ENCODE results near the gene PHLPP1. TPM values are rescaled to one million over a fixed set of nuclear protein-coding genes. Genes with fewer than 3 reads are reported as not detected.
A peak's percentile ranks its signal among the peaks of the same experiment; 100 is the strongest.

PHLPP1 gene
- total RNA-seq, 1 donor from 2014 or later = 13.3 TPM

- Mint-ChIP-seq H3K4me3 (ENCODE audit: unreplicated experiment) (no peak overlapping the region), H3K27ac (ENCODE audit: unreplicated experiment) (peak overlapping the region; percentile 51), H3K9me3 (ENCODE audit: unreplicated experiment) (no peaks in the 10 kb centered on the region), H3K4me1 (ENCODE audit: low read depth, unreplicated experiment) (no peaks in the 10 kb centered on the region), H3K36me3 (ENCODE audit: low read depth, unreplicated experiment) (no peaks in the 10 kb centered on the region), H3K27me3 (ENCODE audit: low read depth, unreplicated experiment) (no peaks in the 10 kb centered on the region)
- peaks cover 5% of the 10 kb centered on the region for H3K4me1 ChIP-seq (ENCODE audit: insufficient read depth, low read length)
- H3K27ac ChIP-seq (ENCODE audit: low read depth, low read length) = no peak overlapping the region
- no peak overlapping the region for H3K4me3 ChIP-seq (ENCODE audit: insufficient read depth, low read depth, low read length)
- peaks cover 26% of the 10 kb centered on the region for H3K79me2 ChIP-seq (ENCODE audit: insufficient read depth, low read length)
- no peak overlapping the region for H3K4me2 ChIP-seq (ENCODE audit: low read length)
- no peaks in the 10 kb centered on the region for H3K9me3 ChIP-seq (ENCODE audit: insufficient read depth, low read depth, low read length)
- H4K20me1 ChIP-seq (ENCODE audit: insufficient read depth, low read length) = peaks cover 13% of the 10 kb centered on the region
- H3K27me3 ChIP-seq (ENCODE audit: insufficient read depth, low read length) = no peaks in the 10 kb centered on the region
- no peak for TF ChIP-seq EZH2 (IDR thresholded peaks at IDR 0.05; ENCODE audit: insufficient read depth, low read length)
- TF ChIP-seq, protein P1, sequence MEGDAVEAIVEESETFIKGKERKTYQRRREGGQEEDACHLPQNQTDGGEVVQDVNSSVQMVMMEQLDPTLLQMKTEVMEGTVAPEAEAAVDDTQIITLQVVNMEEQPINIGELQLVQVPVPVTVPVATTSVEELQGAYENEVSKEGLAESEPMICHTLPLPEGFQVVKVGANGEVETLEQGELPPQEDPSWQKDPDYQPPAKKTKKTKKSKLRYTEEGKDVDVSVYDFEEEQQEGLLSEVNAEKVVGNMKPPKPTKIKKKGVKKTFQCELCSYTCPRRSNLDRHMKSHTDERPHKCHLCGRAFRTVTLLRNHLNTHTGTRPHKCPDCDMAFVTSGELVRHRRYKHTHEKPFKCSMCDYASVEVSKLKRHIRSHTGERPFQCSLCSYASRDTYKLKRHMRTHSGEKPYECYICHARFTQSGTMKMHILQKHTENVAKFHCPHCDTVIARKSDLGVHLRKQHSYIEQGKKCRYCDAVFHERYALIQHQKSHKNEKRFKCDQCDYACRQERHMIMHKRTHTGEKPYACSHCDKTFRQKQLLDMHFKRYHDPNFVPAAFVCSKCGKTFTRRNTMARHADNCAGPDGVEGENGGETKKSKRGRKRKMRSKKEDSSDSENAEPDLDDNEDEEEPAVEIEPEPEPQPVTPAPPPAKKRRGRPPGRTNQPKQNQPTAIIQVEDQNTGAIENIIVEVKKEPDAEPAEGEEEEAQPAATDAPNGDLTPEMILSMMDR (IDR thresholded peaks at IDR 0.05; ENCODE audit: insufficient read depth, low read depth, low read length) = no peak
- no peak overlapping the region for H2AFZ ChIP-seq (ENCODE audit: low read depth, low read length)
- FAIRE-seq (no peak), DNase-seq (ENCODE audit: low read depth) (no peak)
- no peak overlapping the region for H3K9ac ChIP-seq (ENCODE audit: low read length)
- H3K36me3 ChIP-seq (ENCODE audit: insufficient read depth, low read length) = no peaks in the 10 kb centered on the region
These were observed 1.6 kb upstream of the PHLPP1 start for GRCh38 chr18:62713651-62714247.

- Histone ChIP-seq H3K4me2 (ENCODE audit: low read length) (peak overlapping the region; percentile 95), H3K27ac (ENCODE audit: low read depth, low read length) (peak overlapping the region; percentile 83), H3K79me2 (ENCODE audit: insufficient read depth, low read length) (peaks cover 37% of the 10 kb centered on the region), H3K27me3 (ENCODE audit: insufficient read depth, low read length) (no peaks in the 10 kb centered on the region), H3K9me3 (ENCODE audit: insufficient read depth, low read depth, low read length) (no peaks in the 10 kb centered on the region), H3K36me3 (ENCODE audit: insufficient read depth, low read length) (no peaks in the 10 kb centered on the region), H3K9ac (ENCODE audit: low read length) (peak overlapping the region; percentile 83), H3K4me1 (ENCODE audit: insufficient read depth, low read length) (peaks cover 10% of the 10 kb centered on the region), H2AFZ (ENCODE audit: low read depth, low read length) (peak overlapping the region; percentile 93), H4K20me1 (ENCODE audit: insufficient read depth, low read length) (peaks cover 13% of the 10 kb centered on the region), H3K4me3 (ENCODE audit: insufficient read depth, low read depth, low read length) (peak overlapping the region; percentile 52)
- Mint-ChIP-seq H3K4me3 (ENCODE audit: unreplicated experiment) (peak overlapping the region; percentile 85), H3K27me3 (ENCODE audit: low read depth, unreplicated experiment) (no peaks in the 10 kb centered on the region), H3K4me1 (ENCODE audit: low read depth, unreplicated experiment) (peaks cover 6% of the 10 kb centered on the region), H3K9me3 (ENCODE audit: unreplicated experiment) (no peaks in the 10 kb centered on the region), H3K36me3 (ENCODE audit: low read depth, unreplicated experiment) (no peaks in the 10 kb centered on the region), H3K27ac (ENCODE audit: unreplicated experiment) (peak overlapping the region; percentile 98)
- peak; percentile 76 for FAIRE-seq
- peak; percentile 99 for DNase-seq (ENCODE audit: low read depth)
- TF ChIP-seq, protein P1 (IDR thresholded peaks at IDR 0.05; ENCODE audit: insufficient read depth, low read depth, low read length) = peak; percentile 85
- no peak for TF ChIP-seq EZH2 (IDR thresholded peaks at IDR 0.05; ENCODE audit: insufficient read depth, low read length)
These were observed 488 bp upstream of the PHLPP1 start for GRCh38 chr18:62714671-62715435.

Data from astrocyte (in vitro differentiated cells and primary cell).